ENCODE measurements around the gene DGKH. TPM values are rescaled to one million over a fixed set of nuclear protein-coding genes. Genes with fewer than 3 reads are reported as not detected.

DGKH gene
- total RNA-seq, 4 donors from 2014 or later: 5.7 to 24.0 (median 15.0) TPM

DNA sequence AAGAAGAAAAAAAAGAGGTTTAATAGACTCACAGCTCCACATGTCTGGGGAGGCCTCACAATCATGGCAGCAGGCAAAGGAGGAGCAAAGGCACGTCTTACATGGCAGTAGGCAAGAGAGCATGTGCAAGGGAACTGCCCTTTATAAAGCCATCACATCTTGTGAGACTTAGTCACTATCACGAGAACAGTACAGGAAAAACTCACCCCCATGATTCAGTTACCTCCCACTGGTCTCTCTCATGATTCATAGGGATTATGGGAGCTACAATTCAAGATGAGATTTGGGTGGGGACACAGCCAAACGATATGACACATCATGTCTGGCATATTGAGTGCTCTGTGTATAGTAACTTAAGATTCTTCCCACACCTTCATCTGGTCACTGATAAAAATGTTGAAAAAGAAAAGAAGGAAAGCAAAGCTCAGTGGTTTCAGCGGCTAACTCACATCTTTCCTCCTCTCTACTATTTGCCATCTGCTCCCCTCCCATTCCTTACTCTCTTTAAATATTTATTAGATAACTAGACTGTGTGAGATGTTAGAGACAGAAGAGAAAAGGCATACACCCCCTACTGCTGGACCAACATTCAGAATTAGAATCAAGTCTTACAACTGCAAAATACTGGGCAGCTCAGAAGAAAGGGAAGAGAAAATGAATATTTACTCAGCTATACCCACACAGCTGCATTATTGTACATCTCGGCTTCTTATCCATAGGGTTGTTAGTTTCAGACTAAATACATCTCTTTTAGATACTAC is 163.4 kb downstream of the DGKH start:
- intact Hi-C loops (cut with DNase I): no loop called here
- no peak for DNase-seq
- H3K4me3 ChIP-seq: no peak overlapping the region
- no peaks in the 10 kb centered on the region for H3K27me3 ChIP-seq
- WGBS, 2 donors: 71 to 72% methylated on average over 5 of the region's 5 CpGs
- TF ChIP-seq, protein P1, sequence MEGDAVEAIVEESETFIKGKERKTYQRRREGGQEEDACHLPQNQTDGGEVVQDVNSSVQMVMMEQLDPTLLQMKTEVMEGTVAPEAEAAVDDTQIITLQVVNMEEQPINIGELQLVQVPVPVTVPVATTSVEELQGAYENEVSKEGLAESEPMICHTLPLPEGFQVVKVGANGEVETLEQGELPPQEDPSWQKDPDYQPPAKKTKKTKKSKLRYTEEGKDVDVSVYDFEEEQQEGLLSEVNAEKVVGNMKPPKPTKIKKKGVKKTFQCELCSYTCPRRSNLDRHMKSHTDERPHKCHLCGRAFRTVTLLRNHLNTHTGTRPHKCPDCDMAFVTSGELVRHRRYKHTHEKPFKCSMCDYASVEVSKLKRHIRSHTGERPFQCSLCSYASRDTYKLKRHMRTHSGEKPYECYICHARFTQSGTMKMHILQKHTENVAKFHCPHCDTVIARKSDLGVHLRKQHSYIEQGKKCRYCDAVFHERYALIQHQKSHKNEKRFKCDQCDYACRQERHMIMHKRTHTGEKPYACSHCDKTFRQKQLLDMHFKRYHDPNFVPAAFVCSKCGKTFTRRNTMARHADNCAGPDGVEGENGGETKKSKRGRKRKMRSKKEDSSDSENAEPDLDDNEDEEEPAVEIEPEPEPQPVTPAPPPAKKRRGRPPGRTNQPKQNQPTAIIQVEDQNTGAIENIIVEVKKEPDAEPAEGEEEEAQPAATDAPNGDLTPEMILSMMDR (IDR thresholded peaks at IDR 0.05): no peak
- TF ChIP-seq POLR2A (IDR thresholded peaks at IDR 0.05): no peak
- peaks cover 0 to 4% (median 0%) of the 10 kb centered on the region in 3 donors for H3K9me3 ChIP-seq
- no peaks in the 10 kb centered on the region for H3K4me1 ChIP-seq
- peaks cover 0 to 97% (median 6%) of the 10 kb centered on the region in 3 donors for H3K36me3 ChIP-seq
- H3K27ac ChIP-seq: no peak overlapping the region

- TF ChIP-seq, protein P1 (IDR thresholded peaks at IDR 0.05): no peak
- no peak for TF ChIP-seq POLR2A (IDR thresholded peaks at IDR 0.05)
- intact Hi-C loops (cut with DNase I): no loop called here
- peaks cover 0 to 13% (median 0%) of the 10 kb centered on the region in 3 donors for H3K4me1 ChIP-seq
- 77 to 81% methylated on average over 4 of the region's 4 CpGs for WGBS, 2 donors
- H3K27me3 ChIP-seq: no peaks in the 10 kb centered on the region
- no peak overlapping the region for H3K27ac ChIP-seq
- H3K4me3 ChIP-seq: no peak overlapping the region
- DNase-seq: no peak
- H3K9me3 ChIP-seq: peaks cover 0 to 4% (median 0%) of the 10 kb centered on the region in 3 donors
- peaks cover 0 to 87% (median 6%) of the 10 kb centered on the region in 3 donors for H3K36me3 ChIP-seq
Observed at GRCh38 chr13:42214446-42214845, 166.0 kb downstream of the DGKH start.

DNA sequence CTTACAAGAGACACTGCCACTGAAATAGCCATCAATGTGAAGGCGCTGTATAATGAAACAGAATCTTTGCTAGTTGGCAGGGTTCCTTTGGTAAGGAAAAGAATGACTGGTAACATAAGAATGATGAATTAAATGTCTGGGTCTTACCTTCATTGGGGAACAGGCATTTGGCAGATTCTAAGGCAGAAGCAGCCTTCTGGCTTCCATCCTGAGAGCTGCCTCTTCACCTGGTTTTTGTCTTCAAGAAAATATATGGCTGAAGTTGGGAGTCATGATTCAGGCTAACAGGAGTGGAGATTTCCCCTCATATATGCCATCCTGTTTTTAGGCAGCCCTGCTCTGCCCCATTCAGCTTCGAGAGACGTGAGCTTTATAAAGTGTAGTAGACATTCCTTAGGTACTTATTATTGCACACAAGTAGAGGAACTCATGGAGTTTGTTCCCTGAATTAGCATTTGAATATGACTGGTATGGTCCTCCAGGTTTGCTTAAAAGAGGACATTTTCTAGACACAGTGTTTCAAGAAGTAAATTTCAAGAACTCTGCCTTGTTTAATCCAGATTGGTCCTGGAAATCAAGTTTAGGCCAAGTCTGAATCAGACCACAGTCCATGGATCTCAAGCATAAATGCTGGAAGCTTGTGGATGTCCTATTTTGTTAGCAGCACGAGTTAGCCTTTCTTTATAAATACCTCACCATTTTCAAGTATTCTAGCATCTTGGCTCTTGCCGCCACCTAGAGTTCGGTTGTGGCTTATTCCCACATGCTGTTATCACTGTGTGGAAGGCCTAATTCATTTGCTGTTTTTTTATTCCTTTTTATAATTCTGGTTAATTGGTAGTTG is 167.4 kb downstream of the DGKH start:
- no peak for DNase-seq
- Histone ChIP-seq H3K4me3 (no peak overlapping the region), H3K9me3 (peaks cover 0 to 4% (median 0%) of the 10 kb centered on the region in 3 donors), H3K4me1 (peaks cover 0 to 13% (median 0%) of the 10 kb centered on the region in 3 donors), H3K27me3 (no peaks in the 10 kb centered on the region), H3K36me3 (peaks cover 0 to 87% (median 9%) of the 10 kb centered on the region in 3 donors), H3K27ac (no peak overlapping the region)
- intact Hi-C loops (cut with DNase I): no loop called here
- no peak for TF ChIP-seq POLR2A (IDR thresholded peaks at IDR 0.05)
- TF ChIP-seq, protein P1 (IDR thresholded peaks at IDR 0.05): peak in 3 of 6 experiments; percentile 11 to 32 (median 20)
- WGBS, 2 donors: 64 to 73% methylated on average over 6 of the region's 6 CpGs

DNA sequence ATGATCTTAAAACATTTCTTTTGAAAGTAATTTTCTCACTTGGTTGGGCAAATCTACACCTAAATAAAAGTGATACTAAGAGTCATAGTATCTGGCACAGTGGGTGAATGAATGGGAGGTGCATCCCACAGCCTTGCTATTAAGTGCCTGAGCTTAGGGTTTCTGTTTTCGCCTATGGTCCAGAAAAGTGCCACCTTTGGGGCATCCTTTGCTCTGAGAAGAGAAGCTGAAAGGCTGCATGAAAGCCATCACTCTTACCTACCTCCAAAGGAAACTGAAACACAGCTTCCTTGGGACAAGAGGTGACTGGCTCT is 167.9 kb downstream of the DGKH start:
- H3K27ac ChIP-seq: no peak overlapping the region
- TF ChIP-seq, protein P1 (IDR thresholded peaks at IDR 0.05): no peak
- no peaks in the 10 kb centered on the region for H3K27me3 ChIP-seq
- H3K36me3 ChIP-seq: peaks cover 0 to 87% (median 7%) of the 10 kb centered on the region in 3 donors
- WGBS, 2 donors: 75 to 92% methylated on average over 1 of the region's 1 CpG
- peaks cover 0 to 3% (median 0%) of the 10 kb centered on the region in 3 donors for H3K9me3 ChIP-seq
- intact Hi-C loops (cut with DNase I): no loop called here
- DNase-seq: no peak
- H3K4me1 ChIP-seq: peaks cover 0 to 13% (median 0%) of the 10 kb centered on the region in 3 donors
- no peak overlapping the region for H3K4me3 ChIP-seq

- Histone ChIP-seq H3K27me3 (no peaks in the 10 kb centered on the region), H3K36me3 (peaks cover 0 to 83% (median 7%) of the 10 kb centered on the region in 3 donors), H3K4me3 (no peak overlapping the region), H3K4me1 (peaks cover 0 to 13% (median 0%) of the 10 kb centered on the region in 3 donors), H3K27ac (no peak overlapping the region), H3K9me3 (no peaks in the 10 kb centered on the region)
- DNase-seq: no peak
- no peak for TF ChIP-seq POLR2A (IDR thresholded peaks at IDR 0.05)
- TF ChIP-seq, protein P1 (IDR thresholded peaks at IDR 0.05): no peak
- intact Hi-C loops (cut with DNase I): no loop called here
- 37 to 50% methylated on average over 1 to 3 of the region's 3 CpGs for WGBS, 2 donors
Observed at GRCh38 chr13:42218576-42218975, 170.1 kb downstream of the DGKH start.
